AG04450 (cell line): ENCODE measurements around the gene HEMGN. TPM values are rescaled to one million over a fixed set of nuclear protein-coding genes. Genes with fewer than 3 reads are reported as not detected.

Experiments used
- CTCF ChIA-PET: fragments of 300-600, 350-600 bp; formaldehyde crosslinking; extraction: SDS; loops from one replicate; lab custom pipeline; 2022; ENCODE audit warnings: antibody characterized with exemption, inconsistent platforms; lab: Charles Lee
- POLR2A ChIA-PET: fragments of 350-600 bp; formaldehyde crosslinking; extraction: SDS; loops from one replicate; lab custom pipeline; 2021; ENCODE audit warnings: antibody characterized with exemption, inconsistent platforms; lab: Yijun Ruan, JAX
- DNase-seq: peaks from one replicate; pipeline ENCODE4 v3.0.0-alpha.2; 2011; ENCODE audit warnings: low read depth, low spot score
- H3K27ac ChIP-seq: one replicate; pipeline ENCODE4 v1.5.1; 2012; ENCODE audit warnings: low read depth, low read length, control low read depth
- H3K27me3 ChIP-seq: one replicate; pipeline ENCODE4 v1.6.0; 2012; ENCODE audit warnings: low read length; ENCODE audit not compliant: control insufficient read depth, insufficient read depth
- H3K4me3 ChIP-seq: 2 replicates; pipeline ENCODE4 v1.5.1; 2011; ENCODE audit warnings: mild to moderate bottlenecking, low read depth, low read length, control low read depth
- H3K9me3 ChIP-seq: 2 replicates; pipeline ENCODE4 v1.5.1; 2012; ENCODE audit warnings: low read length; ENCODE audit not compliant: control insufficient read depth, insufficient read depth
- polyA plus RNA-seq: library from polyadenylated mRNA; depleted of rRNA; stranded (reverse); fragments of >200 nt; gene quantifications from 2 replicates; pipeline ENCODE4 v1.2.3, GENCODE V29; 2011
- TF ChIP-seq, protein P1 (sequence below): IDR thresholded peaks from 2 replicates; pipeline ENCODE4 v1.5.1; 2011; ENCODE audit warnings: low read depth, low read length, control low read depth, inconsistent platforms

HEMGN gene
- polyA plus RNA-seq, 1 experiment, result not detected

DNA sequence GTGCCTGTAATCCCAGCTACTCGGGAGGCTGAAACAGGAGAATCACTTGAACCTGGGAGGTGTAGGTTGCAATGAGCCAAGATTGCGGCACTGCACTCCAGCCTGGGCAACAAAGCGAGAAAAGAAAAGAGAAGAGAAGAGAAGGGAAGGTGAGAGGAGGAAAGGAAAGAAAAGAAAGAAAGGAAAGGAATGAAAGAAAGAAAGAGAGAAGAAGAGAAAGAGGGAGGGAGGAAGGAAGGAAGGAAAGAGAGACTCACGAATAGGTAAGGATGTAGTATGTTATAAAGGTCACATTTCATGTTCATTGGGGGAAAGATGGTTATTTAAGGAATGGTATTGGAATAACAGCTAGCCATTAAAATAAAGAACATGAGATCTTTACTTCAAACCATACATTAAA, 34.8 kb upstream of the HEMGN start:
- peaks cover 8% of the 10 kb centered on the region for H3K9me3 ChIP-seq
- POLR2A ChIA-PET, result no interaction called here
- TF ChIP-seq, protein P1, sequence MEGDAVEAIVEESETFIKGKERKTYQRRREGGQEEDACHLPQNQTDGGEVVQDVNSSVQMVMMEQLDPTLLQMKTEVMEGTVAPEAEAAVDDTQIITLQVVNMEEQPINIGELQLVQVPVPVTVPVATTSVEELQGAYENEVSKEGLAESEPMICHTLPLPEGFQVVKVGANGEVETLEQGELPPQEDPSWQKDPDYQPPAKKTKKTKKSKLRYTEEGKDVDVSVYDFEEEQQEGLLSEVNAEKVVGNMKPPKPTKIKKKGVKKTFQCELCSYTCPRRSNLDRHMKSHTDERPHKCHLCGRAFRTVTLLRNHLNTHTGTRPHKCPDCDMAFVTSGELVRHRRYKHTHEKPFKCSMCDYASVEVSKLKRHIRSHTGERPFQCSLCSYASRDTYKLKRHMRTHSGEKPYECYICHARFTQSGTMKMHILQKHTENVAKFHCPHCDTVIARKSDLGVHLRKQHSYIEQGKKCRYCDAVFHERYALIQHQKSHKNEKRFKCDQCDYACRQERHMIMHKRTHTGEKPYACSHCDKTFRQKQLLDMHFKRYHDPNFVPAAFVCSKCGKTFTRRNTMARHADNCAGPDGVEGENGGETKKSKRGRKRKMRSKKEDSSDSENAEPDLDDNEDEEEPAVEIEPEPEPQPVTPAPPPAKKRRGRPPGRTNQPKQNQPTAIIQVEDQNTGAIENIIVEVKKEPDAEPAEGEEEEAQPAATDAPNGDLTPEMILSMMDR, result no peak
- H3K4me3 ChIP-seq, result no peak overlapping the region
- no peak for DNase-seq
- H3K27ac ChIP-seq, result no peak overlapping the region
- CTCF ChIA-PET, result interaction anchor here (0.6 kb wide), 1 partner anchor 316 kb away, joined by 5 read pairs; no protein-coding TSS in a partner anchor
- peaks cover 4% of the 10 kb centered on the region for H3K27me3 ChIP-seq

DNA sequence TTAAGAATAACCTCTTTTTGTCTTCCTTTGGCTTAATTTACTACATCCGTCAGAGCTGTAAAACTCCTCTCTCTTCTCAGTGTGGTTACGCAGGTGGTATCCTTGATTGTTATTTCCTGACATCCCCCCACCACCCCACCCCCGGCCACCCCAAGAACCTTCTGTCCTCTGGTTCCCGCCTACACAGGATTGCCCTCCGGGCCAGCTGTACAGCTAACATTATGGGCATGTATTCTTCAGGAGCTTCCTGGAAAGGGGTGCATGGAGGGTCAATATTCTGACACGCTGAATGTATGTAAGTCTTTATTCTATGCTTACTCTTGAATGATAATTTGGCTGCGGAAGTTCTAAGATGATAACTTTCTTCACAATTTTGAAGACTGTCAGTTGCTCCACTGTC, 32.2 kb upstream of the HEMGN start:
- POLR2A ChIA-PET, result no interaction called here

DNA sequence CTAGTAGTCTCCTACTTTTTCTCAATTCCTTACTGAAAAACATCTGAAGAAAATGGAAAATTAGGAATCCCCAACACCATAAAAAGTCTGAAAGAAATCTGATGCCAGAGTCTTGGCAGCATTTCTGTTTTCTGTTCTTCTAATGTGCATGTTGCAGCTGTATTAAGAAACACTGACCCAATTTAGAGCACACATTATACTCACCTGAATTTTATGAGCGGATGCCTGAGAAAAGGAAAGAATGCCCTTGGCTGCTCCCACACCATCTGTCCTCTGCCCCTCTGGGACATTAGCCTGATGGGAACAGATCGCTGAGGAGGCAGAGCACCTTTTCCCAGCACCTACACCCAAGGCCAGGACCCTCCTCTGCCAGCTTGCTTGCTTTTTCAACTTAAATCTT, 31.0 kb upstream of the HEMGN start:
- no peaks in the 10 kb centered on the region for H3K9me3 ChIP-seq
- TF ChIP-seq, protein P1, result no peak
- ChIA-PET POLR2A (no interaction called here), CTCF (no interaction called here)
- H3K27ac ChIP-seq, result no peak overlapping the region
- no peak overlapping the region for H3K4me3 ChIP-seq
- H3K27me3 ChIP-seq, result peaks cover 16% of the 10 kb centered on the region
- DNase-seq, result no peak

More for the DNA sequence above, 32.2 kb upstream of the HEMGN start:
- DNase-seq, result no peak
- CTCF ChIA-PET, result interaction anchor here (2.6 kb wide), 1 partner anchor 46 kb away, joined by 9 read pairs; no protein-coding TSS in a partner anchor
- peaks cover 8% of the 10 kb centered on the region for H3K9me3 ChIP-seq
- no peak overlapping the region for H3K27ac ChIP-seq
- TF ChIP-seq, protein P1, result no peak
- H3K27me3 ChIP-seq, result peaks cover 14% of the 10 kb centered on the region
- no peak overlapping the region for H3K4me3 ChIP-seq

DNA sequence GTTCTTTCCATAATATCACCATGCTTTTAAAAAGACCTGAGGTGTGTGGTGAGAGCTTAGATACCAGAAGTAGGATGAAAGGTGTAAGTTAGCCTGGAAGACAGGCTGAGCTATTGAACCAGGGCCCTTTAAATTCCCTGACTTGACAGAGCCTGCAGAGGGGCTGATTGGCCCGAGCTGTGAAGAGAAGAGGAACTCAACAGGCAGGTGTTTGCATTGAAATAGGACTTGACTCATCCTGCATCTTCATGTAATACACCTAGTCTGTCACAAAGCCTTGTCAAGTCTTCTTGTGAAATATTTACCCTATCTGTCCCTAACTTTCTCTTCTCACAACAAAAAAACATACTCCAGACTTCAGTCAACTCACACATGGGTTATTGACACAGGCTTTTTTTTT, 28.5 kb upstream of the HEMGN start:
- H3K4me3 ChIP-seq, result no peak overlapping the region
- no peak overlapping the region for H3K27ac ChIP-seq
- H3K9me3 ChIP-seq, result no peaks in the 10 kb centered on the region
- CTCF ChIA-PET, result no interaction called here
- DNase-seq, result no peak
- H3K27me3 ChIP-seq, result peaks cover 13% of the 10 kb centered on the region
- TF ChIP-seq, protein P1, result no peak
- POLR2A ChIA-PET, result no interaction called here

DNA sequence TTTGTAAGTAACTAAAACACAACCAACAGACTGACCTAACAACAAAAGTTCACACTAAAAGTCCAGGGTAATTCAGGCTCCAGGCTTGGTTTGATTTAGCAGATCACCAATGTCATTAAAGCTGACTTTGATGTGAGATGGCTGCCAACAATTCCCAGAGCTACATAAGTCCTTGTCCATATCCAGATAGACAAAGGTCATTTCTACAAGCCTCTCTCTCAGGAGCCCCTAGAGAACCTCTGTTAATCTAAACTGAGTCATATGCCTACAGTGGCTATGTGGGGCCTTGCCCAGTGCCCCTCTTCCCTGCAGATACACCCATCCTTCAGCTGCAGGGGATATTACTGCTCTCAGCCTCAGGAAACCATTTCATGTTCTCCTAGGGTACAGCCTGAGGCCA, 26.9 kb upstream of the HEMGN start:
- no peak overlapping the region for H3K27ac ChIP-seq
- no peak overlapping the region for H3K4me3 ChIP-seq
- no peaks in the 10 kb centered on the region for H3K9me3 ChIP-seq
- TF ChIP-seq, protein P1, result no peak
- ChIA-PET POLR2A (interaction anchor here (0.7 kb wide), 1 partner anchor 320 kb away, joined by 4 read pairs; no protein-coding TSS in a partner anchor), CTCF (interaction anchor here (1.0 kb wide), 1 partner anchor 41 kb away, joined by 3 read pairs; no protein-coding TSS in a partner anchor)
- no peak for DNase-seq
- peaks cover 13% of the 10 kb centered on the region for H3K27me3 ChIP-seq
